Activated CD8-positive, alpha-beta T cell treated with anti-CD3 and anti-CD28 coated beads for 36 hours (primary cell): ENCODE data around the gene LRMDA. TPM values are rescaled to one million over a fixed set of nuclear protein-coding genes. Genes with fewer than 3 reads are reported as not detected.

ENCODE experiments used
- ATAC-seq: fragments of 200-7000 bp; cut with Tn5 transposase; one replicate; pipeline ENCODE4 v1.10.0; 2021; ENCODE audit warnings: mild to moderate bottlenecking, moderate library complexity
- CTCF ChIA-PET: fragments of 350-600 bp; sonication (Branson Sonifier 250); formaldehyde crosslinking; loops from one replicate; lab custom pipeline; 2021; ENCODE audit warnings: antibody characterized with exemption; lab: Charles Lee
- POLR2A ChIA-PET: fragments of 350-600 bp; sonication (Branson Sonifier 250); formaldehyde crosslinking; loops from one replicate; lab custom pipeline; 2021; ENCODE audit warnings: antibody characterized with exemption; lab: Charles Lee
- DNase-seq: peaks from one replicate; pipeline ENCODE4 v3.0.0-alpha.2; 2020
- H3K27ac Mint-ChIP-seq: one replicate; pipeline ENCODE4 v1.8.0; 2021; ENCODE audit warnings: mild to moderate bottlenecking, mixed read lengths
- H3K27me3 Mint-ChIP-seq: one replicate; pipeline ENCODE4 v1.8.0; 2021; ENCODE audit warnings: mixed read lengths
- H3K36me3 Mint-ChIP-seq: one replicate; pipeline ENCODE4 v1.8.0; 2021; ENCODE audit warnings: low read depth, mixed read lengths
- H3K4me1 Mint-ChIP-seq: one replicate; pipeline ENCODE4 v1.8.0; 2021; ENCODE audit warnings: low read depth, mixed read lengths
- H3K4me3 Mint-ChIP-seq: one replicate; pipeline ENCODE4 v1.8.0; 2021; ENCODE audit warnings: mild to moderate bottlenecking, moderate library complexity, mixed read lengths
- H3K9me3 Mint-ChIP-seq: one replicate; pipeline ENCODE4 v1.8.0; 2021; ENCODE audit warnings: mixed read lengths
- CTCF ChIP-seq: fragments of 200-600 bp; IDR thresholded peaks from one replicate; pipeline ENCODE4 v1.8.0; 2022; ENCODE audit warnings: antibody characterized with exemption, mild to moderate bottlenecking
- intact Hi-C: fragments of 100-400 bp; cut with micrococcal nuclease; formaldehyde crosslinking; loops from one replicate; pipeline ENCODE4 v1.10.0; 2022
- total RNA-seq, 2 experiments: library from RNA; stranded (reverse); gene quantifications; one replicate each; pipeline ENCODE4 v1.2.3, GENCODE V29; 2021

The LRMDA gene
- total RNA-seq, 2 experiments from 2014 or later = not detected

- H3K27ac Mint-ChIP-seq = no peak overlapping the region
- no peaks in the 10 kb centered on the region for H3K36me3 Mint-ChIP-seq
- ChIA-PET CTCF (no interaction called here), POLR2A (no interaction called here)
- intact Hi-C loops = no loop called here
- peaks cover 7% of the 10 kb centered on the region for H3K27me3 Mint-ChIP-seq
- DNase-seq (no peak), ATAC-seq (no peak)
- no peak overlapping the region for H3K4me3 Mint-ChIP-seq
- no peaks in the 10 kb centered on the region for H3K4me1 Mint-ChIP-seq
- H3K9me3 Mint-ChIP-seq = no peaks in the 10 kb centered on the region
- TF ChIP-seq CTCF = no peak
These were observed 110.0 kb downstream of the LRMDA start for GRCh38 chr10:75541411-75541810.

- H3K4me1 Mint-ChIP-seq = no peaks in the 10 kb centered on the region
- H3K9me3 Mint-ChIP-seq = no peaks in the 10 kb centered on the region
- no peak overlapping the region for H3K27ac Mint-ChIP-seq
- peaks cover 7% of the 10 kb centered on the region for H3K27me3 Mint-ChIP-seq
- no peak for TF ChIP-seq CTCF
- intact Hi-C loops = no loop called here
- POLR2A ChIA-PET = no interaction called here
- no peaks in the 10 kb centered on the region for H3K36me3 Mint-ChIP-seq
- ATAC-seq = no peak
- CTCF ChIA-PET = no interaction called here
- DNase-seq = no peak
- no peak overlapping the region for H3K4me3 Mint-ChIP-seq
These were observed 110.7 kb downstream of the LRMDA start for GRCh38 chr10:75542084-75542483.

GRCh38 chr10:75542906-75543305 is 111.5 kb downstream of the LRMDA start:
- Mint-ChIP-seq H3K4me1 (no peaks in the 10 kb centered on the region), H3K4me3 (no peak overlapping the region), H3K27me3 (peaks cover 7% of the 10 kb centered on the region), H3K27ac (no peak overlapping the region), H3K36me3 (no peaks in the 10 kb centered on the region), H3K9me3 (no peaks in the 10 kb centered on the region)
- ChIA-PET CTCF (no interaction called here), POLR2A (no interaction called here)
- ATAC-seq (no peak), DNase-seq (no peak)
- TF ChIP-seq CTCF = no peak
- intact Hi-C loops = no loop called here

GRCh38 chr10:75544386-75544785 is 113.0 kb downstream of the LRMDA start:
- H3K36me3 Mint-ChIP-seq = no peaks in the 10 kb centered on the region
- ChIA-PET POLR2A (no interaction called here), CTCF (no interaction called here)
- H3K27ac Mint-ChIP-seq = no peak overlapping the region
- ATAC-seq = no peak
- no peak overlapping the region for H3K4me3 Mint-ChIP-seq
- H3K27me3 Mint-ChIP-seq = peaks cover 4% of the 10 kb centered on the region
- no peaks in the 10 kb centered on the region for H3K4me1 Mint-ChIP-seq
- no peak for DNase-seq
- intact Hi-C loops = no loop called here
- no peak for TF ChIP-seq CTCF
- H3K9me3 Mint-ChIP-seq = no peaks in the 10 kb centered on the region

GRCh38 chr10:75544993-75545706 is 113.7 kb downstream of the LRMDA start:
- Mint-ChIP-seq H3K4me1 (no peaks in the 10 kb centered on the region), H3K9me3 (peaks cover under 1% of the 10 kb centered on the region), H3K27me3 (peaks cover 6% of the 10 kb centered on the region), H3K27ac (no peak overlapping the region), H3K4me3 (no peak overlapping the region), H3K36me3 (no peaks in the 10 kb centered on the region)
- no peak for DNase-seq
- no peak for ATAC-seq
- ChIA-PET POLR2A (no interaction called here), CTCF (no interaction called here)
- intact Hi-C loops = no loop called here
- TF ChIP-seq CTCF = no peak
